IPS-20b (cell line): ENCODE results near the gene TMEM163.

Source experiments
- H3K27ac ChIP-seq: one replicate; pipeline ENCODE4 v1.5.1; 2013; ENCODE audit warnings: low read length
- H3K27me3 ChIP-seq: 2 replicates; pipeline ENCODE4 v1.6.1; 2013; ENCODE audit warnings: mild to moderate bottlenecking, low read length, inconsistent platforms; ENCODE audit not compliant: insufficient read depth
- H3K36me3 ChIP-seq: 2 replicates; pipeline ENCODE4 v1.6.1; 2013; ENCODE audit warnings: low read depth, mild to moderate bottlenecking, inconsistent platforms, low read length, moderate library complexity; ENCODE audit not compliant: insufficient read depth
- H3K4me1 ChIP-seq: 2 replicates; pipeline ENCODE4 v1.6.1; 2013; ENCODE audit warnings: mild to moderate bottlenecking, control low read depth, inconsistent platforms, low read length, moderate library complexity; ENCODE audit not compliant: insufficient read depth
- H3K4me3 ChIP-seq: 2 replicates; pipeline ENCODE4 v1.5.1; 2013; ENCODE audit warnings: mild to moderate bottlenecking, low read length, inconsistent platforms
- H3K9ac ChIP-seq: 2 replicates; pipeline ENCODE4 v1.6.1; 2013; ENCODE audit warnings: low read depth, mild to moderate bottlenecking, inconsistent platforms, low read length, moderate library complexity
- H3K9me3 ChIP-seq: 2 replicates; pipeline ENCODE4 v1.6.1; 2013; ENCODE audit warnings: mild to moderate bottlenecking, low read depth, low read length, inconsistent platforms; ENCODE audit not compliant: insufficient read depth

Gene TMEM163

GRCh38 chr2:134669731-134670669 lies 48.8 kb downstream of the TMEM163 start:
- Histone ChIP-seq H3K27me3 (no peaks in the 10 kb centered on the region), H3K4me1 (peaks cover 8% of the 10 kb centered on the region; the same call in 1 of the 2 replicates), H3K9ac (no peak overlapping the region), H3K36me3 (no peaks in the 10 kb centered on the region), H3K9me3 (no peaks in the 10 kb centered on the region), H3K27ac (no peak overlapping the region), H3K4me3 (no peak overlapping the region)

- no peak overlapping the region for H3K4me3 ChIP-seq
- H3K9ac ChIP-seq, result no peak overlapping the region
- H3K9me3 ChIP-seq, result no peaks in the 10 kb centered on the region
- peaks cover 8% of the 10 kb centered on the region; the same call in 1 of the 2 replicates for H3K4me1 ChIP-seq
- H3K27ac ChIP-seq, result no peak overlapping the region
- H3K36me3 ChIP-seq, result no peaks in the 10 kb centered on the region
- H3K27me3 ChIP-seq, result no peaks in the 10 kb centered on the region
Measured at GRCh38 chr2:134668821-134669220, 50.0 kb downstream of the TMEM163 start.

DNA sequence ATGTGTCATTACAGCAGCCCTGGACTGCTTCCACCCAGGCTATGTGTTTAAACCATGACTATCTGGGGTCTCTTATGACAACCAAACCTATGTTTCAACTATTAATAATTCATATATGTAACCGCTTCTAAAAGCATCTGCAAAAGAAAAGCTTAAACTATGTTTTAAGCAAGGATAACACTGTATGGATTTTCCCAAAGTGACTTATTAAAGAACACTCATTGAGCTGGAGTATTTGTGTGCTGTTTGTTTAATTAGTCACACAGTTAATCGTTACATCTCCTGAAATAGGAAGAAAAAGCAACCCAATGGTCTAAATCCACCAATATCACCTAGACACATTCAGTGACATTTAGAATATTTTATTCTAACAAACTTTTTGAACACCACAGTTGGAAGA lies 51.3 kb downstream of the TMEM163 start:
- H3K27ac ChIP-seq, result no peak overlapping the region
- no peaks in the 10 kb centered on the region for H3K27me3 ChIP-seq
- no peaks in the 10 kb centered on the region for H3K9me3 ChIP-seq
- no peaks in the 10 kb centered on the region for H3K36me3 ChIP-seq
- H3K4me1 ChIP-seq, result peaks cover 8% of the 10 kb centered on the region; the same call in 1 of the 2 replicates
- H3K4me3 ChIP-seq, result no peak overlapping the region
- H3K9ac ChIP-seq, result no peak overlapping the region

- no peak overlapping the region for H3K4me3 ChIP-seq
- no peak overlapping the region for H3K9ac ChIP-seq
- H3K4me1 ChIP-seq, result peaks cover 8% of the 10 kb centered on the region; the same call in 1 of the 2 replicates
- no peaks in the 10 kb centered on the region for H3K9me3 ChIP-seq
- no peaks in the 10 kb centered on the region for H3K36me3 ChIP-seq
- no peaks in the 10 kb centered on the region for H3K27me3 ChIP-seq
- no peak overlapping the region for H3K27ac ChIP-seq
Measured at GRCh38 chr2:134667081-134667480, 51.7 kb downstream of the TMEM163 start.

- H3K27me3 ChIP-seq, result no peaks in the 10 kb centered on the region
- H3K4me3 ChIP-seq, result no peak overlapping the region
- peaks cover 2% of the 10 kb centered on the region; the same call in 1 of the 2 replicates for H3K4me1 ChIP-seq
- H3K9ac ChIP-seq, result no peak overlapping the region
- H3K9me3 ChIP-seq, result no peaks in the 10 kb centered on the region
- no peaks in the 10 kb centered on the region for H3K36me3 ChIP-seq
- H3K27ac ChIP-seq, result no peak overlapping the region
Measured at GRCh38 chr2:134665727-134666506, 52.9 kb downstream of the TMEM163 start.

DNA sequence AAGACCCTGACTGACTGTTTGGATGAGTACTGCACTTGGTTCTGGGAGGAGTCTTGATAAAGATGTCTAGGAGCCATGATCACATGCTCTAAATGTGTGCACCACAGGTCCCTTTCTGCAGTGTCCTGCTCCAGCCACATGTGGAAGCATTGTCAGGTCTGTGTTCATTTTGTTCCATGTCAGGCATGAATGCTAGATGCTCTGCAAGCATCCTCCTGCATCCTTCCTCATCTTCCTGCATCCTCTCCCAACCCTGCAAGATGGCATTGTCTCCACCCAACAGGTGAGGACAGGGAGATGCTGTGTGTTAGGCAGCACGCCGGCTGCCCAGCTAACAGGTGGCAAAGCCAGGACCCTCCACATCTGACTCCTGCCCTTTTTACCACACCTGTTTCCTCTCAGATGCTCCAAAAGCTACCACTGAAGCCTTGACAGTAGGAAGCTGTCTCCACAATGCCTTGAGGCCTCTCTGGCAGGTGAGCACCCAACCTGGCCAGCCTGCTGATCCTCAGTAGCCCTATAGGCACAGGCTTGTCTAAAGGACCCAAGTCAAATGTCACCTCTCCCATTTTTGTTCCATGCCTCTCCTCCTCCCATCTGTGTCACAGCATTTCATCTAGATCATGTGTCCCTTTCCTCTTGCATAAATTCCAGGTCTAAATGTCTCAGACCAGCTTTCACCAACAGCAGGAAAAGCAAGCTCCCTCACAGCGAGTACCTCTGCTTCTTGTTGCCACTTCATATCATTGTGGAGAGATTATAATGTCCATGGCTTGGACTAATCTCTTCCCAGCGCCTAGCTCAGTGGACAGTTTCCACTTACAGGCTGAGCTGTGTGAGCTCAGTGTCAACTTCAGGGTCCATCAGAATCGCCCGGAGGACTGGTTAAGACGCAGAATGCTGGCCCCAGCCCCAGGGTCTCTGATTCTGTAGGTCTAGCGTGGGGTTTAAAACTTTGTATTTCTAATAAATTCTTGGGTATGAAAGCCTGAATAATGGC lies 55.0 kb downstream of the TMEM163 start:
- H3K27ac ChIP-seq, result no peak overlapping the region
- no peaks in the 10 kb centered on the region for H3K36me3 ChIP-seq
- H3K4me1 ChIP-seq, result no peaks in the 10 kb centered on the region
- H3K4me3 ChIP-seq, result no peak overlapping the region
- H3K9me3 ChIP-seq, result no peaks in the 10 kb centered on the region
- no peaks in the 10 kb centered on the region for H3K27me3 ChIP-seq
- H3K9ac ChIP-seq, result no peak overlapping the region

DNA sequence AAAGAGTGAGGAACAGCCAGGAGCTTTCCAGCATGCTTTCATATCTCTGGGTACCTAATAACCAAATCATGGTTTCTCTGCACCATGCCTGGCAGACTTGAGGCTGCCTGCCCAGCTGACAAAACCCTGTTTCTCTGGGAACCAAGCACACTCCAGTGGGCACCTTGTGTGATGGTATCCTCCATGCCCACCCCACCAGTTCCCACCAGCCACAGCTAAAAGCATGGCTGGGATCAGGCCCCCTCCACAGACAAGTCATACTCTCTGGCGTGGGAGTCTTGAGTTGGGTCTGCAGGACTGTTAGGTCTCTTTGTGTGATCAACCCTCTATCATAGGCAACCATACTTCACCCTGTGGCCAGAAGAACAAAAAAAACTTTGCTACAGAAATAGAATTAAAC lies 56.0 kb downstream of the TMEM163 start:
- Histone ChIP-seq H3K27ac (no peak overlapping the region), H3K9me3 (no peaks in the 10 kb centered on the region), H3K27me3 (no peaks in the 10 kb centered on the region), H3K4me1 (no peaks in the 10 kb centered on the region), H3K9ac (no peak overlapping the region), H3K4me3 (no peak overlapping the region), H3K36me3 (no peaks in the 10 kb centered on the region)

GRCh38 chr2:134660626-134661402 lies 58.0 kb downstream of the TMEM163 start:
- H3K9me3 ChIP-seq, result no peaks in the 10 kb centered on the region
- H3K4me1 ChIP-seq, result no peaks in the 10 kb centered on the region
- H3K27me3 ChIP-seq, result no peaks in the 10 kb centered on the region
- no peak overlapping the region for H3K4me3 ChIP-seq
- no peaks in the 10 kb centered on the region for H3K36me3 ChIP-seq
- H3K27ac ChIP-seq, result no peak overlapping the region
- no peak overlapping the region for H3K9ac ChIP-seq

GRCh38 chr2:134659724-134660123 lies 59.1 kb downstream of the TMEM163 start:
- no peak overlapping the region for H3K9ac ChIP-seq
- H3K27ac ChIP-seq, result no peak overlapping the region
- H3K4me3 ChIP-seq, result no peak overlapping the region
- H3K9me3 ChIP-seq, result no peaks in the 10 kb centered on the region
- no peaks in the 10 kb centered on the region for H3K4me1 ChIP-seq
- H3K27me3 ChIP-seq, result no peaks in the 10 kb centered on the region
- H3K36me3 ChIP-seq, result no peaks in the 10 kb centered on the region

GRCh38 chr2:134657650-134658250 lies 61.0 kb downstream of the TMEM163 start:
- Histone ChIP-seq H3K4me1 (no peaks in the 10 kb centered on the region), H3K27me3 (no peaks in the 10 kb centered on the region)

More at GRCh38 chr2:134657650-134658250, 61.0 kb downstream of the TMEM163 start:
- no peaks in the 10 kb centered on the region for H3K9me3 ChIP-seq
- no peak overlapping the region for H3K4me3 ChIP-seq
- no peaks in the 10 kb centered on the region for H3K36me3 ChIP-seq
- H3K27ac ChIP-seq, result no peak overlapping the region
- H3K9ac ChIP-seq, result no peak overlapping the region
